Myocyte (in vitro differentiated cells): ENCODE data around the gene KLLN. TPM values are rescaled to one million over a fixed set of nuclear protein-coding genes. Genes with fewer than 3 reads are reported as not detected.
A peak's percentile ranks its signal among the peaks of the same experiment; 100 is the strongest.
"Not testable (repeated sequence)": the region's sequence is repeated elsewhere in the genome, so short reads cannot be mapped to it uniquely, and the experiment has no call there.

Experiments
- DNase-seq: peaks from one replicate; pipeline ENCODE4 v3.0.0-alpha.2; 2012; ENCODE audit warnings: low read depth
- total RNA-seq: library from RNA; depleted of rRNA; stranded (reverse); fragments of >200 nt; gene quantifications from 2 replicates; pipeline ENCODE4 v1.2.3, GENCODE V29; 2014

Gene KLLN
- total RNA-seq, 1 donor from 2014 or later, result 1.2 TPM

DNA sequence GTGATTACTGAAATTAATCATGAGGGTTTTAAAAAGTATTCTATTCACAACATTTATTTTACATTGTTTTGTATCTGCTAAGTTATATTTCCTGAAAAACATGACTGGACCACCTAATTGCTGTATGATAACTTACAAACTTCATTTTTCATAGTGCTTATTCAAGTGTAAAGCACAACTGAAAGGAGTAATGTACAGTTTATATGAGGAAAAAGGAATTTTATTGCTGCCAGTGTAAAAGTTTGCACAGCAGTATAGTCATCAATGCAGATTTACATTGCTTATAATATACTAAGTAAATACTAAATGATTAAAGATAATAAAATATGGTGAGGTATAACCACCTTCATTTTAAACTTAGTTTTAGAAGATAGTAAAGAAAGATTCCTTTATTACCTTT lies 4.1 kb upstream of the KLLN start:
- no peak for DNase-seq

DNA sequence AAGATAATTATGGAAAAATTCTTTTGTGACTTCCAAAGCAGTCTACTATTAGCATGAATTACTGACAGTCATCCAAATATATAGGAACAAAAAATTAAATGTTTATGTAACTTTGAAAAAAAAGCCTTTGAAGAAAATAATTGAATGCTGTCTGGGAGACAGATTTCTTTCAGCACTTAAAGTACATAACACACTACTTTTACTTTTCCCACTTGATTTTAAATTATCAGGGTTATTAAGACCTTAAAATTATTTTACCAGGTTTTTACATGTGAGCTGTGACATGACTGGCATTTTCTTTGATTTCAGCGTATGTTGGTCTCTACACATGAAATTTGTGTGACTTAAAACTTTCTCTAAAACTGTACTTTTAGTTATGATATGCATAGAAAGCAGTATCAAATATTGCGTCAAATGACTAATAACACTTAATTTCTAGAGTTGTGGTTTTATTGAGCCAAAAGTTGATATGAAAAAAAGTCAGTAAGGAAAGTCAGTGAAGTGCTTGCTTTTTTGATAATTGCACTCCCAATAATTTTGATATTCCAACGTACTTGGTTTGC lies 3.2 kb upstream of the KLLN start:
- no peak for DNase-seq

GRCh38 chr10:87865241-87865881 lies 2.0 kb upstream of the KLLN start:
- no peak for DNase-seq

DNA sequence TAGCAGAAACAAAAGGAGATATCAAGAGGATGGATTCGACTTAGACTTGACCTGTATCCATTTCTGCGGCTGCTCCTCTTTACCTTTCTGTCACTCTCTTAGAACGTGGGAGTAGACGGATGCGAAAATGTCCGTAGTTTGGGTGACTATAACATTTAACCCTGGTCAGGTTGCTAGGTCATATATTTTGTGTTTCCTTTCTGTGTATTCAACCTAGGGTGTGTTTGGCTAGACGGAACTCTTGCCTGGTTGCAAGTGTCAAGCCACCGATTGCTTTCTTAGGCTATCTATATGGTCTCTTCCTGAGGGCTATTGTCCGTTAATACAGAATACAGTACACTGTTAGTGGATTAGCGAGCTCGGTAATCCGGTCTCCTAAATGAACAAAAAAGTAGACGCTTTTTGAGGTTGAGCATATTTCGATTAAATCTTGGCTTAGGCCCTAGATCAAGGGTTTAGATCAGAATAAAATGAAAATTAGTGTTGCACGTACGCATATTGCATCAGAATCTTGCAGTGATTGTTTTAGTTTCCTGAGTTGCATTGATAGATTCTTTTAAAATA lies 1.2 kb upstream of the KLLN start:
- DNase-seq, result peak; percentile 31

DNA sequence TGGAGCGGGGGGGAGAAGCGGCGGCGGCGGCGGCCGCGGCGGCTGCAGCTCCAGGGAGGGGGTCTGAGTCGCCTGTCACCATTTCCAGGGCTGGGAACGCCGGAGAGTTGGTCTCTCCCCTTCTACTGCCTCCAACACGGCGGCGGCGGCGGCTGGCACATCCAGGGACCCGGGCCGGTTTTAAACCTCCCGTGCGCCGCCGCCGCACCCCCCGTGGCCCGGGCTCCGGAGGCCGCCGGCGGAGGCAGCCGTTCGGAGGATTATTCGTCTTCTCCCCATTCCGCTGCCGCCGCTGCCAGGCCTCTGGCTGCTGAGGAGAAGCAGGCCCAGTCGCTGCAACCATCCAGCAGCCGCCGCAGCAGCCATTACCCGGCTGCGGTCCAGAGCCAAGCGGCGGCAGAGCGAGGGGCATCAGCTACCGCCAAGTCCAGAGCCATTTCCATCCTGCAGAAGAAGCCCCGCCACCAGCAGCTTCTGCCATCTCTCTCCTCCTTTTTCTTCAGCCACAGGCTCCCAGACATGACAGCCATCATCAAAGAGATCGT lies 690 bp upstream of the KLLN start:
- peak; percentile 46 for DNase-seq

DNA sequence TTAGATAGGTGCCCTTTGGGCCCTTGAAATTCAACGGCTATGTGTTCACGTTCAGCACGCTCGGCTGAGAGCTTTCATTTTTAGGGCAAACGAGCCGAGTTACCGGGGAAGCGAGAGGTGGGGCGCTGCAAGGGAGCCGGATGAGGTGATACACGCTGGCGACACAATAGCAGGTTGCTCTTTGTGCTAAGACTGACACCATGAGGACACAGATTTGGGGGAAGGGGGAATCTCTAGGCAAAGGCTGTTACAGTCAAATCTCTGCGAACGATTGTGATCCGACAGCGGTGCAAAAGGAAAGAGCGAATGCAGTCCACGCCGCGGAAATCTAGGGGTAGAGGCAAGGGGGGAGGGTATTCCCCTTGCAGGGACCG lies 667 bp downstream of the KLLN start:
- DNase-seq, result no peak

- peak; percentile 96 for DNase-seq
These were observed 1.2 kb downstream of the KLLN start for GRCh38 chr10:87861953-87862678.

GRCh38 chr10:87861566-87861952 lies 1.8 kb downstream of the KLLN start:
- DNase-seq, result no peak

- no peak for DNase-seq
These were observed 2.4 kb downstream of the KLLN start for GRCh38 chr10:87860816-87861403.

DNA sequence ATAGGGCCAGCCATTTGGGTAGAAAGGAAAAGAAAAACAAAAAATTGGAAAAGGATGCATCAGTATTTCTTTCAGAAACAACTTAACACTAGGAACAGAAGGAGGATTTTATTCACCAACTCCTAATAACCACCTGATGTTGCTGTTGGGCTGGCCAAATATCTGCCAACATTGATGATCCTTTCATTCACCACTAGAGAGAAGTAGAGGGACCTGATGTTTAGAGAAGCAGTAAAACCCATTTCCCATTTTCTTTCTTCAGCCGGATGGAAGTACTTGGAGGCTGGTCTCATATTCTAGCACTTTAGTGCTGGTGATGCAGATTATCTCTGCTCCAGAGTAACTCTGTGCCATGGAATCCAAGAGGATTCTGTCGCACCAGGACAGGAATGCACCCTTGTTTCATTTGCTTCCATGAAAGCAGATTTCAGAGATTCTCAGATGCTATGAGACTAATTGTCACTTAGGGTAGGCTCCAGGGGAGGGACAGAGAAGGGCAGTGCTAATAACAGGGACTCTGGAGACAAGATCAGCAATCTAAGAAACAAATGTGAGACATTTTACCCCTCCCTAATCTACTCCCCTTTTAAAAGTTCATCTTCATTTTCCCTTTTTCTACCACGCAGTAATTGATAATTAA lies 3.1 kb downstream of the KLLN start:
- peak; percentile 67 for DNase-seq

DNA sequence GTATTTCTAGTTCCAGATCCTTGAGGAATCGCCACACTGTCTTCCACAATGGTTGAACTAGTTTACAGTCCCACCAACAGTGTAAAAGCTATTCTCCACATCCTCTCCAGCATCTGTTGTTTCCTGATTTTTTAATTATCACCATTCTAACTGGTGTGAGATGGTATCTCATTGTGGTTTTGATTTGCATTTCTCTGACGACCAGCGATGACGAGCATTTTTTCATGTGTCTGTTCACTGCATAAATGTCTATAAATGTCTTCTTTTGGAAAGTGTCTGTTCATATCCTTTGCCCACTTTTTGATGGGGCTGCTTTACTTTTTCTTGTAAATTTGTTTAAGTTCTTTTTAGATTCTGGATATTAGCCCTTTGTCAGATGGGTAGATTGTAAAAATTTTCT lies 7.7 kb downstream of the KLLN start:
- not testable (repeated sequence) for DNase-seq

GRCh38 chr10:87855247-87855646 lies 8.1 kb downstream of the KLLN start:
- not testable (repeated sequence) for DNase-seq

DNA sequence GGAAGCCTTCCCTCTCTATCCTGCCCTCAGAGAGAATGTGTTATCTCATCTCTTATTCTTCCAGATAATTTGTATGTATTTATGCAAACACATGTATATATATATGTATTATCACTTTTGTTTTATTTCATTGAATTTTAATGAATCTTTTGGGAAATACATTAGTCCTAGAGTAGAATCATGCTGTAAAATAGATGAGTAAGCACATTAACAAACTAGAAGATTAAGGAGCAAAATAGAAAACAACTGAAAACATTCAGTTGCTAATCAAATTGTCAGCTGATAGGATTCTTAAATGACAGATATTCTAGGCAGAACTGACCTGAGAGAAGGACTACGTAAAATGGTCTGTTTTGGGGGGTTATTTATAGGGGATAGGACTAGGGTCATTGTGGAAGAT lies 11.2 kb downstream of the KLLN start:
- no peak for DNase-seq

- DNase-seq, result peak; percentile 72
These were observed 12.6 kb downstream of the KLLN start for GRCh38 chr10:87850742-87851205.

DNA sequence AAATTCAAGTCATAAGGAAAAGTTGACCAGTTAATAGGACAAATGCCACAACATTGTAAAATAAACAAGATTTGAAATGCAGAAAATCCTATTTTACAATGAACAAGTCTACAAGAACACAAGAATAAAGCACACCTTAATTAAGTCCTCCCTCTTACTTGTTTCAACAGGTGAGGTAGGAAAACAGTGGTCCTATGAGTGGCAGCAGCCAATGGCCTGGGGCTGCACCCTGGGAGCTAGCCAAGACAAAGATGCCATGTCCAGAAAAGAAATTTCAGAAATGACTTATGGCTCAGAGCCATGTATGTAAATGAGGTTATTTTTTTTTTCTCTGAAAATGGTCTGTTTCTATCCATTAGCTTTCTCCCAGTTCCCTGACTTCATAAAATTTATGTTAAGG lies 14.3 kb downstream of the KLLN start:
- DNase-seq, result no peak

GRCh38 chr10:87847550-87847949 lies 15.8 kb downstream of the KLLN start:
- no peak for DNase-seq

- DNase-seq, result not testable (repeated sequence)
These were observed 16.6 kb downstream of the KLLN start for GRCh38 chr10:87846711-87847110.

- DNase-seq, result no peak
These were observed 17.3 kb downstream of the KLLN start for GRCh38 chr10:87846023-87846422.

DNA sequence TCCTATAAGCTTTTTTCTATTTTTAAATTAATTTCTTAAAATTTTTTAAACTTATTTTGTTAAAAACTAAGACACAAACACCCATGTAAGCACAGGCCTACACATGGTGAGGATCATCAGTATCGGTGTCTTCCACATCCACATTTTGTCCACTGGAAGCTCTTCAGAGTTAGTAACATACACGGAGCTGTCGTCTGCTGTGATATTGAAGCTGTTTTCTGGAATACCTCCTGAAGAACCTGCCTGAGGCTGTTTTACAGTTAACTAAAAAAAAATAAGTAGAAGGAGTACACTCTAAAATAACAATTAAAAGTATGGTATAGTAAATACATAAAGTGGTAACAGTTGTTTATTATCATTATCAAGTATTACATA lies 17.7 kb downstream of the KLLN start:
- no peak for DNase-seq

GRCh38 chr10:87844837-87845623 lies 18.3 kb downstream of the KLLN start:
- no peak for DNase-seq
